GM20431 (cell line): ENCODE results near the gene BCO1.

ENCODE experiments used
- in situ Hi-C: fragments of 300-500 bp; cut with MseI, MboI; formaldehyde crosslinking; loops from one replicate; pipeline ENCODE4 v1.15.0; 2020; ENCODE audit warnings: low sequenced_read_pairs; ENCODE audit not compliant: unreplicated experiment

The BCO1 gene

DNA sequence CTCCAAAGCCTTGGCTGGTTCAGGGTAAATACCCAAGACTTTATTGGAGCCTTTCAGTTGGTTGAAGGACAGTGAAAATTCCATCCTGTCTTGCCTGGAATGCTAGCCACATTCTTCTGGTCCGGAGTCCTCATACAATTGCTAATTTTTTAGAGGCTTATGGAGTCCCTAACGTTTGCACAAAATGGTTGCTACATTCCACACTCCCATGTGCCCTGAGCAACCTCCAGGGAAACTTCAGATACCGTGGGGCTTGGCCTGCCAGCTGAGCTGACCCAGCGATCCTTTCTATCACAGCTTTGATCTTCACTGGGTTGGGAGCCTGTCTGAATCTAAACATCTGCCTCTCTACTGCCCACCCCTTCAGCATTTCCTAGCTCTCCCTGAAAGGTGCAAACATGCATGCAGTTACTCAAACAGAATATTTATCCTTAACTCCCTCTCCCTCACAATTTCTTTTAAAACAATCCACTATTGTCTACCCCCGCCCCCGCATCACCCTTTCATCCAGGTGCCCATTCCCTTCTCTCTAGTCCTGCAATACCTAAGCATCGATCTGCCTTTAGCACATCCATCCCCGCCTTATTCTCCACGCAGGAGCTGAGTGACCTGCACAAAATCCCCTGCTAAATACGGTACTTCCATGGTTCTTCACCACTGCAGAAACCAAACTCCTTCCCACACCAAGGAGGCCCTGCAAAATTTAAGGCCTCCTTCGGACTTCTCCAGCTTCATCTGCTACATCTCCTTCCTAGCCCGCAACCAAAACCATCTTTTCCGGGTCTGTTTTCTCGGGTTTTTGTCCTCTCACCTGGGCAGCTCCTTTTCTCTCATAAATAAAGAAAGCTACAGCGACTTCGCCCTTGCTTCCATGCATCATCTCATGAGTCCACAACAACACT is 75.5 kb downstream of the BCO1 start:
- in situ Hi-C loops = no loop called here

GRCh38 chr16:81314603-81315270 is 76.2 kb downstream of the BCO1 start, which contains the start of gene GAN:
GAN (plus strand) TSS chr16:81314962; CDS start chr16:81315114, 152 bp downstream.
- in situ Hi-C loops = no loop called here

DNA sequence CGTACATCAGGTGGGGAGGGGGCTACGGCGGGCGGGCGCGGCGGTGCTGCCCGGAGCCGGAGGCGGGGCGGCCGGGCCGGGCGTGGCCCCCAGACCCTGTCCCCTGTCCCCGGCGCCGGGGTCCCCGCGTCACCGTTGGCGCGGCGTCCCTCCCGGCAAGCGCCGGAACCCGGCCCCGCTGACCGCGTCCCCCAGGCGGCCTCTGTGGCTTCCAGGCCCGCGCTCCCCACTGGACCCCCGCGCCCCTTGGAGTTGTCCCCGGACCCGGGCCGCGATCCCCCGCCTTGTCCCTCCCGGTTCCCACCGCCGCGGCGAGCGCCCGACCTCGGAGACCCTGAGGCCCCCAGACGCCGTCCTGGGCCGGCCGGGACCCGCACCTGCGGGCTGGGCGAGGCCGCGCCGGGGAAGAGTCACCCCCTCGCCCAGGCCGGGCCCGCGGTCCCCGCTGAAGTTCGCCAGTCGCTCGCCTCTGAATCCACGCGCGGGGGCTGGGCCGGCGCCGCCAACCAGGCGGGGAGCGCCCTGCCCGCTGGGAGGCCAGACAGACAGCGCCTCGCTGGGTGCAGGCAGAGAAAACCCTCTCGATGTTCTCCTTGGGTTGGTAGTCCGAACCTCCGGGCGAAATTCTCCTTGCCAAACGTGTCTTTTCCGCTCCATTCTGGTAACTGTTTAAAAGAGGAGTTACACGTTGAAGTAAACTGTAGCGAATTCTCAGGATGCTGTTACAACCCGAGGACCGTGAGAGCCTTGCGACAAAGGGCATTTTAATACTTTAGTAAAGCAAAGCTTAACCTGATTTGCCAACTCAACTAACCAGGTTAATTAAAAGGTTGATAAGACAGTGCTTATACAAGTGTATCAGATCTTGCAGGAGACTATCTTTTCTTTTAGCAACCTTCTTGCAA is 77.0 kb downstream of the BCO1 start:
- in situ Hi-C loops = no loop called here

DNA sequence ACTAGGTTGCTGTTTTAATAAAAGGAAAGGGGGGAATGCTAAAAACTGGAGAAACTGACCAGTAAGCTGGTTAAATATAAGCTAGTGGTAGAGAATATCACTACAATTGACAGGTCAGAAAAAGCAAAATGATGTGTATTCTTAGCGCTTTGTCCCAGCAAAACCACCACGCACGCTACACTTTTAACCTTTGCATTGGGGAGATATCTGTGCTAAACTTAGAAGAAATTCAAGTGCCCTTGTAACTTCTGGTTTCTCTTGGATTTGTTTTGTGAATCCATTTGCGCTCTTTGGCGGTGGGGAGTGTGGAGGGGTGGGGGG is 77.6 kb downstream of the BCO1 start:
- in situ Hi-C loops = no loop called here

DNA sequence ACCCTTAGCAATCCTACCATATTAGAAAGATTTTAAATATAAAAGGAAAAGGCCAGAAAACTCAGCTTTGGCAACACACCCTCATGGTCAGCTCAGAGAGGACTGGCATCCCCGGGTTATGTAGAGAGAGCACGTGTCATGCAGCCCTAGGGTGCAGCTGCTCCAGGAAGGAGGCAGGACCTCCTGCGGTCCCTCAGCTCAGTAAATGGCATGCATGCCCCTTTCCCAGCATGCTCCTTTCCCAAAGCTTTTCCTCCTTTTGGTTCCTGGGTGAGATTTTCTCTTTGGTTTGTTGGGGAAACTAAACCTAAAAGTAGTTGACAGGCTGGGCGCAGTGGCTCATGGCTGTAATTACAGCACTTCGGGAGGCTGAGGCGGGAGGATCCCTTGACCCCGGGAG is 80.2 kb downstream of the BCO1 start:
- in situ Hi-C loops = no loop called here

DNA sequence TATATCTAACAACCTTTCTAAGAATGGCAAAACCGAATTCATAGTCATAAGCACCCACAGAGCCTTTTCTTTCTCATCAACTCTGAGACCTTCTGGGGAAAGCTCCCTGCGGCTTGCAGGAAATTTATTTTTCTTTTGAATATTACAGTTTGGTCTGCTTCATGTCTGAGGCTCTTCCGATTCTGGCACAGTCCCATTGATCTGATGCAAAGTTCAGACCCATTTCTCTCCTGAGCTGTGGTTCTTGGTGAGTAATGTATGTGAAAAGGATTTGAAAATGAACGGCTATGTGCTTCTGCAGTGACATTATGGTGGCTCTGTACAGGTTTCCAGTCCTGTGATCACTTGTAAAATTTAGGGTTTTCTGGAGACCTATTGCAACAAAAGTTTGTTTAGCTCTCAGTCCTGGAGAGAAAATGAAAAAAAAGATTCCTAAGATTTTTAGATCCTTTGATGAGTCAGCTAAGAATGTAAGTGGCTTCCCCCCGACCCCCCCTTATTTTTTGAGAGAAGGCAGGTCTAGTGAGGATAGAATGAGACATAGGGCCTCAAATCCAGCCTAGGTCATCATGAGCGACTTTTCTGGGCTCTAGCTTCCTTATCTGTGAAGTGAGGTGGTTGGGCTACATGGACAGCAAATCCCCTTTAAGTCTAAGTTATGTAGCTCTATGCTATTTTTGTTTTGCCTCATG is 80.9 kb downstream of the BCO1 start:
- in situ Hi-C loops = no loop called here

DNA sequence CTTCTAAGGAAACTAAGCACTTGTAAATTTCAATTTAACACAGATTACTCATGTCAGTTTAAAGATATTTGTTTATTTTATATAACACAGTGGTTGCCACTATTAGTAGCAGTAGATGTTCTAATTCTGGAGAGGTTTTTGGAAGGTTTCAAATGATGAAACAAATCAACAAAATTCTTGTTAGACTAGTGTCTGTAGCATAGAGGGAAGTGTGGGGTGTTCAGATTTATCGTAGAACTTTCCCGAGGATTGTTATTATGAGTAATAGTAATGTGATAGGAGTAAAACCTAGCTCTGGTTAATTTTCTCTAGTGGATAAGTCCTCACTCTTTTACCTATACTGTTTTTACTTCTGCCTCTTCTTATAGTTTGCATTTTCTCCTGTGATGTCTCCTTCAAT is 82.5 kb downstream of the BCO1 start:
- in situ Hi-C loops = no loop called here

DNA sequence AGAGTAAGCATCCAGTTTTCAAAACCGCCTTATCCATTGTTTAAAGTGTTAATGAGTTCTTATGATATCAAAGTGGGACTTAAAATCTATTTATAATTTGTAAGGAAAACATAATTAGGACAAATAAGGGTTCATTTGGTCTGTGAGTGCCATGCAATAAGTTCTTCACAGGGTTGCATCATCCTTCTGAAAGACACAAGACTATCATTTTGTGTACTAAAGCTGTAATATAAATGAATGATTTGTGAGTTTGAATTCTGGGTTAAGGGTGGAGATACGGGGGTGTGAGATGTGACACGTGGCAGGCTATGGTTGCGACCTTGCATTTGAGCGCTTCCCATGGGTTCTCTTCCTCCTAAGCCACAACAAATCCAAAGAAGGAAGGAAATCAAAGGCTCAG is 83.0 kb downstream of the BCO1 start:
- in situ Hi-C loops = no loop called here

DNA sequence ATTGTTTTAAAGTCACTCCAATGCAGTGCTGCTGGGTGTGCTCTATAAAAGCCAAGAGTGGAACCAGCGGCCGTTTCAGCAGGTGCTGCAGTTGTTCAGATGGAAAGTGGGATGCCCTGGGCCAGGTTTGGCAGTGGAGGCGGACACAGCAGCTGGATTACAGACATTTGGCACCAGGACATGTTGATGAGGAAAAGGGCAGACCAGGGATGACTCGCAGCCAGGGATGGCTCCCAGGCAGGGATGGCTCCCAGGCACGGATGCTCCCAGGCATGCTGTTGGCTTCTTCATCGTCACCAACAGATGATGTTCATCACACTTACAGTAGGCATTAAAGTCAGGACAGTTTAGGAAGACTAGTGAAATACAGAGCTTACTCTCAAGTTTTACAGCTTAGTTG is 86.3 kb downstream of the BCO1 start:
- in situ Hi-C loops = no loop called here

GRCh38 chr16:81327011-81327410 is 88.5 kb downstream of the BCO1 start:
- in situ Hi-C loops = no loop called here

- in situ Hi-C loops = no loop called here
Measured at GRCh38 chr16:81327447-81328196, 89.1 kb downstream of the BCO1 start.

GRCh38 chr16:81329947-81330346 is 91.5 kb downstream of the BCO1 start:
- in situ Hi-C loops = no loop called here

DNA sequence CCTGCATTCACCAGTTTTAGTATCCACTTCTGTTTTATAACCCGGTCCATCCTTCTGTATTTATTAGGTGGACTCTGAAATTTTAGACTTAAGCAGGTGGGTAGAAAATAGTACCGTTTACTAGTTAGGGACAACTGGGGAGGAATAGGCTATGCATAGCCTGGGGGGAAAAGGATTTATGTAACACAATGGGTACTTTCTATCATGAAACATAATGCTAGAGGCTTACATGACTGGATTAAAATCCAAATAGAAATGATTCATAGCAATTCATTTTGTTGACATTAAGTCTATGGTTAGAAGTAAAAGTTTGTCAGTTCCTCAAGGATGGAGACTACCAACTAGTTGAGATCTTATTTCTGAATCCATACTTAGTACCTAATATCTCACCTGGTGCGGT is 94.9 kb downstream of the BCO1 start:
- in situ Hi-C loops = no loop called here

DNA sequence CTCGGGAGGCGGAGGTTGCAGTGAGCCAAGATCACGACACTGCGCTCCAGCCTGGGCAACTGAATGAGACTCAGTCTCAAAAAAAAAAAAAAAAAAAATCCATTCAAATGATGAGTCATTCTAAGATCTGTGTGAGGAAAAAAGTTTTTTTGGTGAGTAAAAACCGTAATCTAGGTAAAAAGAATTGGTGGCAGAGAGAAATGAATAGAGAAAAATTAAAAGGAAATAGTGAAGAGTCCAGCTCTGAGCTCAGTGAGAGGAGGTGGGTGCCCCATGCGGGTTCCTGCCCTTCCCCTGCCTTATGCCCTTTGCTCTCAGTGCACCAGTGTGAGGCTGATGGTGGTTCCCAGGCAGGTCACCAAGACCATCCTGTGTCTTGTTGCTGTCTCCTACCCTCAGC is 97.2 kb downstream of the BCO1 start:
- in situ Hi-C loops = no loop called here

DNA sequence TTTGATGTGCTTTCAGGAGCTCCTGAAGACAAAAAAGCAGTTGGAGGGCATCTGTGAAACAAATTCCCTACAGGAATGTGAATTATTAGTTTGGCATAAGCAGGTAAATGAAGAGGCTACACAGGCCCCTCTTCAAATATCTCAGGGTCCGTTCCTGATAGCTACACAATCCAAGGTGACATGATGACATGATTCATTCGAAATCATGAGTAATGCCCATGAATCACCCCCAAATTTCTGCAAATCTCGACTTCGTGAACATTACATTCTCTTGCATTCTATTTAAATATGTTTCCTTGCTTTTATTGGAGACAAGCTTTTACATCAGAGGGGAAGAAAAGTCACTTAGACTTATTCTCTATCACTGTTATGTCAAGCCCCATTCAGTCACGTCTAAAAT is 98.6 kb downstream of the BCO1 start:
- in situ Hi-C loops = no loop called here
